HepG2 (cell line): ENCODE results near the gene AKT2. TPM values are rescaled to one million over a fixed set of nuclear protein-coding genes. Genes with fewer than 3 reads are reported as not detected.

ENCODE experiments used
- ATAC-seq: fragments of 200-7000 bp; cut with Tn5 transposase; 3 replicates; pipeline ENCODE4 v1.9.1; 2020; ENCODE audit warnings: mild to moderate bottlenecking, moderate library complexity
- BruUV-seq: library from RNA; stranded (reverse); fragments of 400-500 nt; replicated peaks from 2 replicates; lab custom pipeline; 2021; lab: Mats Ljungman, UMichigan
- CTCF ChIA-PET: fragments of 300-600 bp; formaldehyde crosslinking; extraction: SDS; loops from one replicate; lab custom pipeline; 2021; ENCODE audit warnings: low total read pairs, inconsistent platforms, low intra/inter-chr PET ratio; lab: Yijun Ruan, JAX
- POLR2A ChIA-PET: fragments of 350-600 bp; sonication (Branson Sonifier 250); formaldehyde crosslinking; loops from one replicate; lab custom pipeline; 2020; ENCODE audit warnings: antibody characterized with exemption, inconsistent platforms; lab: Yijun Ruan, JAX
- DNase-seq: peaks from one replicate; pipeline ENCODE4 v3.0.0-alpha.2; 2015; ENCODE audit warnings: low spot score
- FAIRE-seq: peaks from 3 replicates; lab custom pipeline; 2011; peaks lifted over from hg19 to GRCh38; lab: Jason Lieb, UNC
- H2AFZ ChIP-seq: one replicate; pipeline ENCODE4 v1.6.1; 2011; ENCODE audit warnings: low read length, inconsistent platforms
- H3K27ac ChIP-seq: fragments of 300-600 bp; 3 replicates; pipeline ENCODE4 v1.8.0; 2011; ENCODE audit warnings: mixed run types, mild to moderate bottlenecking, mixed read lengths, low read length, inconsistent platforms; ENCODE audit not compliant: insufficient read depth; ENCODE audit errors: extremely low read length
- H3K27me3 ChIP-seq, 2 experiments: fragments of 200-600 bp in 1 of 2; 2 replicates in 1 of 2; 3 replicates in 1 of 2; pipeline versions ENCODE4 v1.6.0 to v1.8.0; 2011; ENCODE audit warnings: low read length in 2 of 2, mild to moderate bottlenecking in 2 of 2, moderate library complexity in 2 of 2, inconsistent platforms in 1 of 2; ENCODE audit not compliant: insufficient read depth in 2 of 2, control insufficient read depth in 1 of 2
- H3K36me3 ChIP-seq, 2 experiments: fragments of 200-600 bp in 1 of 2; replicated peaks in 1 of 2; 2 replicates in 1 of 2; 3 replicates in 1 of 2; pipeline versions ENCODE4 v1.5.1 to v1.8.0; 2011; ENCODE audit warnings: low read length in 2 of 2, inconsistent platforms in 1 of 2; ENCODE audit not compliant: insufficient read depth in 2 of 2, control insufficient read depth in 1 of 2
- H3K4me1 ChIP-seq: 2 replicates; pipeline ENCODE4 v1.5.1; 2012; ENCODE audit warnings: low read length, inconsistent platforms; ENCODE audit not compliant: insufficient read depth
- H3K4me2 ChIP-seq: 2 replicates; pipeline ENCODE4 v1.6.0; 2011; ENCODE audit warnings: low read depth, low read length, inconsistent platforms
- H3K4me3 ChIP-seq, 3 experiments: fragments of 200-600 bp in 1 of 3; sonication (generic), shearing (Covaris generic) in 1 of 3; replicated peaks in 1 of 3; 2 replicates each; pipeline ENCODE4 v1.5.1; 2011 to 2016; ENCODE audit warnings: low read length in 3 of 3, inconsistent platforms in 2 of 3, low read depth in 2 of 3, mild to moderate bottlenecking in 2 of 3, control low read depth in 1 of 3, mixed read lengths in 1 of 3; ENCODE audit not compliant: insufficient read depth in 1 of 3
- H3K79me2 ChIP-seq: one replicate; pipeline ENCODE4 v1.6.1; 2011; ENCODE audit warnings: low read length, inconsistent platforms; ENCODE audit not compliant: insufficient read depth
- H3K9ac ChIP-seq: 2 replicates; pipeline ENCODE4 v1.6.0; 2011; ENCODE audit warnings: mild to moderate bottlenecking, low read depth, low read length, inconsistent platforms; ENCODE audit not compliant: insufficient read depth
- H3K9me3 ChIP-seq: 2 replicates; pipeline ENCODE4 v1.5.1; 2012; ENCODE audit warnings: mild to moderate bottlenecking, low read length
- H4K20me1 ChIP-seq: 2 replicates; pipeline ENCODE4 v1.6.0; 2011; ENCODE audit warnings: inconsistent platforms, mild to moderate bottlenecking, low read length, moderate library complexity; ENCODE audit not compliant: insufficient read depth
- AGO1 ChIP-seq: fragments of 200-400 bp; formaldehyde crosslinking; IDR thresholded peaks from 2 replicates; pipeline ENCODE4 v1.6.1; 2017; ENCODE audit warnings: mild to moderate bottlenecking, low read depth, low read length, moderate library complexity; ENCODE audit not compliant: poor library complexity, severe bottlenecking
- ARHGAP35 ChIP-seq: sonication (generic); formaldehyde crosslinking; IDR thresholded peaks from 2 replicates; pipeline ENCODE4 v1.9.0; 2022; ENCODE audit warnings: mild to moderate bottlenecking, inconsistent platforms, moderate library complexity, missing genetic modification reagents, borderline replicate concordance
- DMAP1 ChIP-seq: IDR thresholded peaks from 2 replicates; pipeline ENCODE4 v1.6.1; 2016
- NCOA2 ChIP-seq: sonication (generic); formaldehyde crosslinking; IDR thresholded peaks from 2 replicates; pipeline ENCODE4 v1.8.0; 2022; ENCODE audit warnings: inconsistent platforms
- SMAD3 ChIP-seq: sonication (generic); formaldehyde crosslinking; IDR thresholded peaks from 2 replicates; pipeline ENCODE4 v1.4.0; 2020; ENCODE audit warnings: missing genetic modification reagents
- SPEN ChIP-seq: sonication (generic); formaldehyde crosslinking; IDR thresholded peaks from 2 replicates; pipeline ENCODE4 v1.5.1; 2020; ENCODE audit warnings: low read depth, mild to moderate bottlenecking, missing genetic modification reagents
- SRSF1 ChIP-seq: fragments of 200-400 bp; formaldehyde crosslinking; optimal IDR thresholded peaks from 2 replicates; pipeline ENCODE3; 2017; ENCODE audit warnings: mild to moderate bottlenecking, low read depth, low read length, moderate library complexity
- ZC3H13 ChIP-seq: sonication (generic); formaldehyde crosslinking; IDR thresholded peaks from 2 replicates; pipeline ENCODE4 v1.8.1; 2023; ENCODE audit warnings: mild to moderate bottlenecking, missing genetic modification reagents, moderate library complexity
- ZIK1 ChIP-seq: sonication (generic); formaldehyde crosslinking; IDR thresholded peaks from 2 replicates; pipeline ENCODE4 v1.5.0; 2020; ENCODE audit warnings: mild to moderate bottlenecking, low read depth, missing genetic modification reagents, borderline replicate concordance
- ZMYM4 ChIP-seq: sonication (generic); formaldehyde crosslinking; IDR thresholded peaks from 2 replicates; pipeline ENCODE4 v1.8.1; 2023; ENCODE audit warnings: mild to moderate bottlenecking, missing genetic modification reagents
- ZNF121 ChIP-seq: sonication (generic); formaldehyde crosslinking; IDR thresholded peaks from 2 replicates; pipeline ENCODE4 v1.5.0; 2020; ENCODE audit warnings: mild to moderate bottlenecking, missing genetic modification reagents
- ZNF256 ChIP-seq: sonication (generic); formaldehyde crosslinking; conservative IDR thresholded peaks from 2 replicates; pipeline ENCODE4 v1.4.0; 2020; ENCODE audit warnings: missing genetic modification reagents
- ZNF329 ChIP-seq: sonication (generic); formaldehyde crosslinking; IDR thresholded peaks from 2 replicates; pipeline ENCODE4 v1.9.0; 2021; ENCODE audit warnings: low read depth, mild to moderate bottlenecking, missing genetic modification reagents
- ZNF556 ChIP-seq: sonication (generic); formaldehyde crosslinking; IDR thresholded peaks from 2 replicates; pipeline ENCODE4 v1.4.0; 2020; ENCODE audit warnings: mild to moderate bottlenecking, missing genetic modification reagents, borderline replicate concordance
- ZNF644 ChIP-seq: IDR thresholded peaks from 2 replicates; pipeline ENCODE4 v1.6.1; 2016; ENCODE audit warnings: low read depth
- ZNF777 ChIP-seq: sonication (generic); formaldehyde crosslinking; IDR thresholded peaks from 2 replicates; pipeline ENCODE4 v1.4.0; 2020; ENCODE audit warnings: missing genetic modification reagents
- ZNF879 ChIP-seq: sonication (generic); formaldehyde crosslinking; IDR thresholded peaks from 2 replicates; pipeline ENCODE4 v1.8.1; 2023; ENCODE audit warnings: missing genetic modification reagents
- ZNF883 ChIP-seq: sonication (generic); formaldehyde crosslinking; IDR thresholded peaks from 2 replicates; pipeline ENCODE4 v1.5.1; 2020; ENCODE audit warnings: mild to moderate bottlenecking, missing genetic modification reagents; ENCODE audit errors: not compliant biosample characterization
- WGBS: methylation state at CpG from one replicate; pipeline ENCODE4 v1.1.6; 2017; ENCODE audit warnings: low lambda C conversion rate; 5-methylcytosine and 5-hydroxymethylcytosine counted together
- in situ Hi-C: cut with HindIII; loops from 2 replicates; pipeline ENCODE4 v1.10.0; 2017; ENCODE audit warnings: low pct_unique_long_range_greater_than_20kb; ENCODE audit not compliant: extremely low pct_ligation_motif_present
- intact Hi-C: fragments of 100-400 bp; cut with micrococcal nuclease; formaldehyde crosslinking; loops from one replicate; pipeline ENCODE4 v1.10.0; 2022; ENCODE audit not compliant: unreplicated experiment
- polyA plus RNA-seq, 8 experiments: library from polyadenylated mRNA; depleted of rRNA in 3 of 8; stranded (reverse) in 7 of 8; unstranded in 1 of 8; fragments of >200 nt; fragmentation: Illumina TruSeq in 4 of 8; extraction: Trizol in 4 of 8; gene quantifications; 2 replicates each; pipeline versions ENCODE4 v1.2.1 to v1.2.3, GENCODE V29; 2011 to 2016; ENCODE audit warnings: low read depth in 4 of 8, missing spikeins in 1 of 8, mixed read lengths in 1 of 8; ENCODE audit not compliant: insufficient read depth in 1 of 8
- total RNA-seq, 5 experiments: library from RNA; depleted of rRNA; stranded (reverse); fragments of >200 nt; fragmentation: Illumina TruSeq; extraction: Trizol; gene quantifications; 2 replicates each; pipeline ENCODE4 v1.2.3, GENCODE V29; 2016; ENCODE audit warnings: low read depth in 1 of 5
- TF ChIP-seq, protein P1 (sequence below): sonication (generic); formaldehyde crosslinking; IDR thresholded peaks from 2 replicates; pipeline ENCODE4 v1.5.0; 2020; ENCODE audit warnings: mild to moderate bottlenecking, missing genetic modification reagents, moderate library complexity
- TF ChIP-seq, protein P2 (sequence below): sonication (generic); formaldehyde crosslinking; IDR thresholded peaks from 2 replicates; pipeline ENCODE4 v1.4.0; 2020; ENCODE audit warnings: mild to moderate bottlenecking, missing genetic modification reagents
- TF ChIP-seq, protein P3 (sequence below): sonication (generic); formaldehyde crosslinking; conservative IDR thresholded peaks from 2 replicates; pipeline ENCODE4 v1.8.0; 2022; ENCODE audit warnings: mild to moderate bottlenecking, moderate library complexity, missing genetic modification reagents

The AKT2 gene
- total and polyA plus RNA-seq, 2 of the 13 experiments (the other 11 are each of a cell fraction or from before 2014, with no cell fraction given), result 82.1 to 173 TPM

DNA sequence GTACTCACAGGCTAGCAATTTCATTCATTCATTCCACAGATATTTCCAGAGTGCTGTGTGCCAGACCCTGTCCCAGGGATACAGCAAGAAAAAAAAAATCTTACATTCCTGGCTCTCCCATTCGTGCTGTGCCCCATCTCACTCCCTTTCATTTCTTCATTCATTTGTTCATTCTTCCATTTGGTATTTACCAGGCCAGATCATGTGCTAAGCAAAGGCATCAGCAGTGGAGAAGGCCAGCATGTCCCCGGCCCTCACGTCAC is 91.6 kb downstream of the AKT2 start (continued):
- TF ChIP-seq, protein P1, sequence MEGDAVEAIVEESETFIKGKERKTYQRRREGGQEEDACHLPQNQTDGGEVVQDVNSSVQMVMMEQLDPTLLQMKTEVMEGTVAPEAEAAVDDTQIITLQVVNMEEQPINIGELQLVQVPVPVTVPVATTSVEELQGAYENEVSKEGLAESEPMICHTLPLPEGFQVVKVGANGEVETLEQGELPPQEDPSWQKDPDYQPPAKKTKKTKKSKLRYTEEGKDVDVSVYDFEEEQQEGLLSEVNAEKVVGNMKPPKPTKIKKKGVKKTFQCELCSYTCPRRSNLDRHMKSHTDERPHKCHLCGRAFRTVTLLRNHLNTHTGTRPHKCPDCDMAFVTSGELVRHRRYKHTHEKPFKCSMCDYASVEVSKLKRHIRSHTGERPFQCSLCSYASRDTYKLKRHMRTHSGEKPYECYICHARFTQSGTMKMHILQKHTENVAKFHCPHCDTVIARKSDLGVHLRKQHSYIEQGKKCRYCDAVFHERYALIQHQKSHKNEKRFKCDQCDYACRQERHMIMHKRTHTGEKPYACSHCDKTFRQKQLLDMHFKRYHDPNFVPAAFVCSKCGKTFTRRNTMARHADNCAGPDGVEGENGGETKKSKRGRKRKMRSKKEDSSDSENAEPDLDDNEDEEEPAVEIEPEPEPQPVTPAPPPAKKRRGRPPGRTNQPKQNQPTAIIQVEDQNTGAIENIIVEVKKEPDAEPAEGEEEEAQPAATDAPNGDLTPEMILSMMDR (CRISPR knock-in tag), result no peak
- TF ChIP-seq SRSF1 (no peak), NCOA2 (CRISPR knock-in tag) (no peak), ZNF883 (CRISPR knock-in tag) (no peak), ZNF644 (CRISPR knock-in tag) (no peak), ZNF121 (CRISPR knock-in tag) (no peak), DMAP1 (CRISPR knock-in tag) (no peak), SMAD3 (no peak), SPEN (CRISPR knock-in tag) (no peak), ZNF556 (CRISPR knock-in tag) (no peak), ZNF329 (CRISPR knock-in tag) (no peak), ZNF256 (no peak)
- TF ChIP-seq, all 625 proteins: peak for 0

DNA sequence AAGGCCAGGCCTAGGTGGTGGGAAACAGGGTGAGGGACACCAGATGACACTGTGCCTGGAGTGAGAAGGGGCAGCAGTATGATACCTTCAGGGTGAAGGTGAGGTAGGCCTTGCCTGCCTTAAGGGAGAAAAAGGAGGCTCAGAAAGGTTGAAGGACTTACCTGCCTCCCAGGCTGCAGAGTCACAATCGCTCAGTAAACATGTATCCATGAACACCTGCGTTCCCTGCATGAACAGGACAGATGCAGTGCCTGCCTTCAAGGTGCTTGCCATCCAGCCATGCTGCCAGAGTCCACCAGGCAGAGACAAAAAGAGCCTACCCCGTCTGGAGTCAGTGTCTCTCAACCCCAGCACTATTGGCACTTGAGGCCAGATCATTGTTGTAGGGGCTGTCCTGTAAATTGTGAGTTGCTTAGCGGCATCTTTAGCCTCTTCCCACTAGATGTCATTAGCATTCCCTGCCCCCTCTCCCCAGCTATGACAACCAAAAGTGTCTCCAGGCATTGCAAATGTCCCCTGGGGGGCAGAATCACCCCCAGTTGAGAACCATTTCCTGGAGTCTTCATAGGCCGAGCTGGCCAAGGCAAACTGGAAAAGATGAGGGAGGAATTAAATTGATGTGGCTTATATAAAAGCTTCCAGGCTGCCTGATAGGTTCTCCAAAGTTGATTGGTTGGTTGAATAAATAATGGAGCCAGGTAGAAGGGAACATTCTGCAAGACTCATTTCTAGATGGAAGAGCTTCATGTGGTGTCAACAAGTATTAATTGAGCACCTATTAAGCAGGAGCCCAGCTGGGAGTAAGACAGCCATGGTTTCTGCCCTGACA is 92.2 kb downstream of the AKT2 start:
- BruUV-seq, result TSS peak; percentile 44
- POLR2A ChIA-PET, result no interaction called here
- FAIRE-seq, result no peak
- TF ChIP-seq ZIK1 (no peak), ZNF879 (CRISPR knock-in tag) (no peak), ZC3H13 (no peak), ZNF777 (CRISPR knock-in tag) (no peak), ZMYM4 (CRISPR knock-in tag) (no peak), AGO1 (no peak), ARHGAP35 (CRISPR knock-in tag) (no peak)
- TF ChIP-seq, protein P2, sequence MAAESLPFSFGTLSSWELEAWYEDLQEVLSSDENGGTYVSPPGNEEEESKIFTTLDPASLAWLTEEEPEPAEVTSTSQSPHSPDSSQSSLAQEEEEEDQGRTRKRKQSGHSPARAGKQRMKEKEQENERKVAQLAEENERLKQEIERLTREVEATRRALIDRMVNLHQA (CRISPR knock-in tag), result no peak
- TF ChIP-seq, protein P3, sequence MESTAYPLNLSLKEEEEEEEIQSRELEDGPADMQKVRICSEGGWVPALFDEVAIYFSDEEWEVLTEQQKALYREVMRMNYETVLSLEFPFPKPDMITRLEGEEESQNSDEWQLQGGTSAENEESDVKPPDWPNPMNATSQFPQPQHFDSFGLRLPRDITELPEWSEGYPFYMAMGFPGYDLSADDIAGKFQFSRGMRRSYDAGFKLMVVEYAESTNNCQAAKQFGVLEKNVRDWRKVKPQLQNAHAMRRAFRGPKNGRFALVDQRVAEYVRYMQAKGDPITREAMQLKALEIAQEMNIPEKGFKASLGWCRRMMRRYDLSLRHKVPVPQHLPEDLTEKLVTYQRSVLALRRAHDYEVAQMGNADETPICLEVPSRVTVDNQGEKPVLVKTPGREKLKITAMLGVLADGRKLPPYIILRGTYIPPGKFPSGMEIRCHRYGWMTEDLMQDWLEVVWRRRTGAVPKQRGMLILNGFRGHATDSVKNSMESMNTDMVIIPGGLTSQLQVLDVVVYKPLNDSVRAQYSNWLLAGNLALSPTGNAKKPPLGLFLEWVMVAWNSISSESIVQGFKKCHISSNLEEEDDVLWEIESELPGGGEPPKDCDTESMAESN (CRISPR knock-in tag), result 0 out of 2 replicates have a peak, but pooled peaks have one; percentile 23

More for the DNA sequence above, 92.2 kb downstream of the AKT2 start:
- in situ Hi-C loops (no loop called here), intact Hi-C loops (no loop called here)
- Histone ChIP-seq H3K27ac (no peak overlapping the region), H3K27me3 (no peaks in the 10 kb centered on the region; a peak in 1 of 5 replicates), H2AFZ (no peak overlapping the region), H3K9me3 (no peaks in the 10 kb centered on the region), H4K20me1 (no peaks in the 10 kb centered on the region), H3K79me2 (no peaks in the 10 kb centered on the region), H3K4me3 (peak overlapping the region in 1 of 3 experiments; percentile 87; a peak in 2 of 6 replicates), H3K36me3 (no peaks in the 10 kb centered on the region), H3K9ac (no peak overlapping the region), H3K4me1 (peaks cover 19% of the 10 kb centered on the region), H3K4me2 (peak overlapping the region; percentile 74)
- no peak for DNase-seq
- no peak for ATAC-seq
- 96% methylated on average over 4 of the region's 5 CpGs for WGBS
- CTCF ChIA-PET, result no interaction called here
